HG03039 (cell line): ENCODE measurements around the gene NDUFA3.

Source experiments
- ATAC-seq: cut with Tn5 transposase; IDR thresholded peaks from one replicate; pipeline ENCODE4 v1.9.1; 2021; ENCODE audit warnings: mild to moderate bottlenecking, moderate library complexity; ENCODE audit not compliant: unreplicated experiment

The NDUFA3 gene

GRCh38 chr19:54137699-54138488 is 35.2 kb downstream of the NDUFA3 start, which contains the start of gene CNOT3:
CNOT3 (plus strand) TSS chr19:54137762; CDS start chr19:54142979, 5,217 bp downstream.
- no peak for ATAC-seq

DNA sequence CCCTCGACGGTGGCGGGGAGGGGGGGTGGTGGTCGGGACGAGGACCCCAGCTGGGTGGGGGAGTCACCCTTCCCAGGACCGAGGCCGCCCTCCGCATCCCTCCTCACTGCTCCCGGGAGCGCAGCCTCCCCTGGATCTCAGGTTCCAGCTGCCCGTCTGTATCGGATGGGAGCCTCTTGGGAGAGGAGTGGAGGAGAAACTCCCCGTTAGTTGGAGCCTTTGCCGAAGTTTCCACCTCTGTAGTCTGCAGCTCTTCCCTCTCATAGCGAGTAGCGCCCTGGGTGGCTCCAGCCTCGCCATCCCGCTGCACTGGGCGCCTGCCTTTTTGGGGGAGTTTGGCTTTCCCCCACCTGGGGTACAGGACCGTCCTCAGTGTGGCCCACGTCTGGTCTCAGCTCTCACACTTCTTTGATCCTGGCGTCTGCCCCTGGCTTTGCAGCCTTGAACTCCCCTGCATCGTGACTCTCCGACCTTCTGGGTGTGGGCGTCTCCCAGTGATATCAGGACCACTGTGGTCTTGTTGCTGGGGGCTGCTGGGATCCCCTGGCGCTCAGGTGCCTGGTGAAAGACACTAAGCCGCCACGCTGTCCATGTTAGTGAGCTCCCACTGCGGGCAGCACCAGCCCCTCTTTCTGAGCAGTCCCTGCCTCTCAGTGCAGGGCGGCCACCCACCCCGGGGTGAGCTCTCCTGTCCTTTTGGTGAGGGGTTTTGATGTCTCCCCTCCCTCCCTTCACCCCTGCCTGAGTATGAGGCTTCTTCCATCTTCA is 36.0 kb downstream of the NDUFA3 start:
- no peak for ATAC-seq

GRCh38 chr19:54141356-54141755 is 38.7 kb downstream of the NDUFA3 start:
- ATAC-seq: no peak

- no peak for ATAC-seq
Observed at GRCh38 chr19:54142166-54142780, 39.6 kb downstream of the NDUFA3 start.

- no peak for ATAC-seq
Observed at GRCh38 chr19:54145541-54146158, 43.0 kb downstream of the NDUFA3 start.

DNA sequence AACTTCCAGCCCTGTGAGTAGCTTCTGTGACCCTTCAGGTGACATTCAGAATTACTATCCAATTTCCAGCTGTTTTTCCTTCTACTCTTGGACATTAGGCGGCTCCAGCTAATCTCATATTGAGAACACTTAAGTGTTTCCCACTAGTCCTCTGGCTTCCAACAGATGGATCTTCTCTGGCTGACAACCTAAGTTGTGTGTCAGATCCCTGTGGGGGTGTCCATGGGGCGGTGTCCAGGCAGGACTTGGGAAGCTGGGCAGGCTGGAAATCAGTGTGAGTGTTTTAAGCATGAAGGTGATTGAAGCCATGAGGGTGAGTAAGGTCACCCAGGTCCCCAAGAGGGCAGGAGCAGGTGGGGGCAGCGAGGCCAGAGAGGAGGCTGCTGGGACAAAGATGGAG is 45.0 kb downstream of the NDUFA3 start:
- ATAC-seq: no peak

DNA sequence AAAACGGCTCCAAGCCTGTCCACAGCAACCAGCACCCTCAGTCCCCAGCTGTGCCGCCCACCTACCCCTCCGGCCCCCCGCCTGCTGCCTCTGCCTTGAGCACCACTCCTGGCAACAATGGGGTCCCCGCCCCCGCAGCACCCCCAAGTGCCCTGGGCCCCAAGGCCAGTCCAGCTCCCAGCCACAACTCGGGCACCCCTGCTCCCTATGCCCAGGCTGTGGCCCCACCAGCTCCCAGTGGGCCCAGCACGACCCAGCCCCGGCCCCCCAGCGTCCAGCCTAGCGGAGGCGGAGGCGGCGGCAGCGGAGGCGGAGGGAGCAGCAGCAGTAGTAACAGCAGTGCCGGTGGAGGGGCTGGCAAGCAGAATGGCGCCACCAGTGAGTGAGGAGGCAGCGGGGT is 45.5 kb downstream of the NDUFA3 start:
- ATAC-seq: no peak

- no peak for ATAC-seq
Observed at GRCh38 chr19:54149021-54149812, 46.6 kb downstream of the NDUFA3 start.

GRCh38 chr19:54151362-54152035 is 48.8 kb downstream of the NDUFA3 start:
- ATAC-seq: no peak

DNA sequence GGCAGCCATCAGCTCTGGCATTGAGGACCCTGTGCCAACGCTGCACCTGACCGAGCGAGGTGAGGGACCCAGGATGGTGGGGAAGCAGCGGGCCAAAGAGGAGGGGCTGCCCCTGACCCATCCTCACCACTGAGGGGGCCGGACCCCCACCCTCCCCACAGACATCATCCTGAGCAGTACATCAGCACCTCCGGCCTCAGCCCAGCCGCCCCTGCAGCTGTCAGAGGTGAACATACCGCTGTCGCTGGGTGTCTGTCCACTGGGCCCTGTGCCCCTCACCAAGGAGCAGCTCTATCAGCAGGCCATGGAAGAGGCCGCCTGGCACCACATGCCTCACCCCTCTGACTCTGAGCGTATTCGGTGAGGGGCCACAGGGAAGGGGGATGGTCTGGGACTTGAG is 49.6 kb downstream of the NDUFA3 start:
- ATAC-seq: no peak

- ATAC-seq: no peak
Observed at GRCh38 chr19:54152878-54153524, 50.3 kb downstream of the NDUFA3 start.

DNA sequence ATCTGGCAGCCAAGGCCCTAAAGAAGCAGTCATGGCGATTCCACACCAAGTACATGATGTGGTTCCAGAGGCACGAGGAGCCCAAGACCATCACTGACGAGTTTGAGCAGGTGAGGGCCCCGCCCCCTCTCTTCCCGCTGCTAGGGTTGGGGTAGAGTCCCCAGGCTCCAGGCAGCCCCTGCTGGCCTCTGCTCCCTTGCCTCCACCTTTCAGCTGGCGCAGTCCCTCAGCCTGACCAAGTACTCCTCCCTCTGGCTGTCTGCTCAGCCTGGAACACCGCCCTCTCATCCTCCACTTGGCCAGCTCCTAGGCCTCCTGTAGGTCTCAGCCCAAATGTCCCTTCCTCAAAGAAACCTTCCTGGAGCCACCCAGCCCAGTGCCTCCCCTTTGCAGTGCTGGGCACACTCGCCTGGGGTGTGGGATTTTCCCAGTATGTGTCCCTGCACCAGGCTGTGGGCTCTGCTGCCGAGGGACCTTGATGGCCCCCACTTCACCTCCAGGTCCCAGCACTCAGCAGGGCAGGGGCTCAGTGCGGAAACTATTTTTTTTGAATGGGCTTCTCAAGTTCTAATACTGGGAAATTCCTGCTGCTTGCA is 51.2 kb downstream of the NDUFA3 start:
- no peak for ATAC-seq

- ATAC-seq: no peak
Observed at GRCh38 chr19:54154603-54155345, 52.1 kb downstream of the NDUFA3 start.

DNA sequence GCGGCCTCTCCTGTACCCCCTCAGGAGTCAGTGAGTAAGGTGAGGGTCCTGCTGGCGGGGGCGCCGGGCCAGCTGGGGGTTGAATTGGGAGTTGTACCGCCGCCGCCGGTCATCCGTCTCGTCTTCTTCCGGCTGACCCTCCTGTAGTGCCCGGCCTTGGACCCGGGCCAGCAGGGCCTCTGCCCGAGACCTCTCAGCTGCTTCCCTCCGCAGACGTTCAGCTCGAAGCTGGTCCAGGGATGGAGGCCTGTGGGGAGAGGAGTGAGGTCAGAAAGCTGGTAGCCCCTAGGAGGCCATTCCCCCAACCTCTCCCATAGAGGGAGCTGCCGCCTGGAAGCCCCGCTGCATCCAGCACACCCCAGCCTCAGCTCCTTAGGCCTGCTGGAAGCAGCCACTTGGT is 53.0 kb downstream of the NDUFA3 start:
- ATAC-seq: no peak

GRCh38 chr19:54156490-54156889 is 53.8 kb downstream of the NDUFA3 start:
- ATAC-seq: no peak

DNA sequence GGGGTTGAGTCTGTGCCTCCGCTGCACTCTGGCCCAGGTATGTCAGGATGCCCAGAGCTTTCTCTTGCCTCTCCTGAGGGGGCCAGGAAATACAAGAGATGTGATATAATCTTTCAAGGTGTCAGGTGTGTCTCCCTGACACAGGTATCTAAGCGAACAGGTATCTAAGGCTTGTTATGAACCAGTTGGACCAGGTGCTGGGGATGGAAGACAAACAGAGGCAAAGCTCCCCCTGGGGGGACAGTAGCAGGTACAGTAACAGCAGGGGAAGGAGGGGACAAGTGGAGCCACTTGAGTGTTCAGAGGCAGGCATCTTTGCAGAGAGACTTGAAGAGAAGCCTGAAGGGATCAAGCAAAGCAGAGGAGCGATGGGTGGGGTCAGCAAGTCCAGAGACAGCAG is 54.3 kb downstream of the NDUFA3 start:
- no peak for ATAC-seq
